Fibroblast of lung (primary cell): Measurements from ENCODE around the gene MYO18A. TPM values are rescaled to one million over a fixed set of nuclear protein-coding genes. Genes with fewer than 3 reads are reported as not detected.

ENCODE experiments used
- DNase-seq, 2 donors: peaks; one replicate each; pipeline versions ENCODE4 v3.0.0 to v3.0.0-alpha.2; 2010; ENCODE audit warnings: low read depth in 2 of 2
- H2AFZ ChIP-seq: 2 replicates; pipeline ENCODE4 v1.5.1; 2012; ENCODE audit warnings: low read length, control low read depth, inconsistent platforms
- H3K27ac ChIP-seq: 2 replicates; pipeline ENCODE4 v1.5.1; 2011; ENCODE audit warnings: low read length, control low read depth; ENCODE audit not compliant: insufficient read depth
- H3K27me3 ChIP-seq: 2 replicates; pipeline ENCODE4 v1.5.1; 2011; ENCODE audit warnings: mild to moderate bottlenecking, low read length; ENCODE audit not compliant: control insufficient read depth, insufficient read depth
- H3K36me3 ChIP-seq: 2 replicates; pipeline ENCODE4 v1.5.1; 2011; ENCODE audit warnings: low read length; ENCODE audit not compliant: control insufficient read depth, insufficient read depth
- H3K4me1 ChIP-seq: 2 replicates; pipeline ENCODE4 v1.5.1; 2011; ENCODE audit warnings: low read length; ENCODE audit not compliant: control insufficient read depth, insufficient read depth; ENCODE audit errors: extremely low read depth
- H3K4me2 ChIP-seq: 2 replicates; pipeline ENCODE4 v1.5.1; 2011; ENCODE audit warnings: low read length, control low read depth; ENCODE audit not compliant: insufficient read depth; ENCODE audit errors: extremely low read depth
- H3K4me3 ChIP-seq, 4 experiments: fragments of 200-600 bp in 1 of 4; sonication (generic) in 1 of 4; replicated peaks in 1 of 4; 2 replicates each; pipeline ENCODE4 v1.5.1; 2011 to 2016; ENCODE audit warnings: low read length in 4 of 4, low read depth in 3 of 4, mild to moderate bottlenecking in 3 of 4, control low read depth in 2 of 4, inconsistent platforms in 1 of 4, mixed read lengths in 1 of 4; ENCODE audit not compliant: insufficient read depth in 1 of 4; ENCODE audit errors: control extremely low read depth in 1 of 4
- H3K79me2 ChIP-seq: 2 replicates; pipeline ENCODE4 v1.5.1; 2012; ENCODE audit warnings: mild to moderate bottlenecking, low read length, inconsistent platforms; ENCODE audit not compliant: control insufficient read depth, insufficient read depth
- H3K9ac ChIP-seq: 2 replicates; pipeline ENCODE4 v1.5.1; 2011; ENCODE audit warnings: mild to moderate bottlenecking, low read length, control low read depth; ENCODE audit not compliant: insufficient read depth
- H3K9me3 ChIP-seq: 2 replicates; pipeline ENCODE4 v1.5.1; 2012; ENCODE audit warnings: low read depth, low read length; ENCODE audit not compliant: control insufficient read depth, insufficient read depth
- H4K20me1 ChIP-seq: 2 replicates; pipeline ENCODE4 v1.5.1; 2011; ENCODE audit warnings: low read length; ENCODE audit not compliant: control insufficient read depth, insufficient read depth; ENCODE audit errors: extremely low read depth
- CTCF ChIP-seq, 2 donors: IDR thresholded peaks in 1 of 2; conservative IDR thresholded peaks in 1 of 2; 1 replicate in 1 of 2; 2 replicates in 1 of 2; pipeline ENCODE4 v1.5.1; 2011 to 2012; ENCODE audit warnings: low read length in 2 of 2, control low read depth in 1 of 2, inconsistent platforms in 1 of 2, low read depth in 1 of 2, mild to moderate bottlenecking in 1 of 2
- EZH2 ChIP-seq: IDR thresholded peaks from 2 replicates; pipeline ENCODE4 v1.5.1; 2012; ENCODE audit warnings: low read length, control low read depth, mild to moderate bottlenecking; ENCODE audit errors: missing control alignments
- polyA plus RNA-seq, 2 donors: library from polyadenylated mRNA; depleted of rRNA in 1 of 2; stranded (reverse) in 1 of 2; unstranded in 1 of 2; fragments of >200 nt; gene quantifications; 2 replicates each; pipeline ENCODE4 v1.2.1, GENCODE V29; 2011 to 2012; ENCODE audit warnings: missing spikeins in 1 of 2
- total RNA-seq: library from RNA; depleted of rRNA; stranded (reverse); fragments of >200 nt; gene quantifications from 2 replicates; pipeline ENCODE4 v1.2.1, GENCODE V29; 2014

Gene MYO18A
- total and polyA plus RNA-seq, 2 donors (not counting 1 experiment from before 2014, with no cell fraction given): 11.7 to 133 TPM

- Histone ChIP-seq H4K20me1 (no peaks in the 10 kb centered on the region), H3K27ac (no peak overlapping the region), H3K9me3 (no peaks in the 10 kb centered on the region), H3K36me3 (no peaks in the 10 kb centered on the region), H3K4me1 (no peaks in the 10 kb centered on the region), H3K4me2 (no peak overlapping the region), H3K4me3 (no peak overlapping the region), H3K9ac (no peak overlapping the region), H2AFZ (no peak overlapping the region), H3K79me2 (no peaks in the 10 kb centered on the region), H3K27me3 (peaks cover 54% of the 10 kb centered on the region)
- no peak for TF ChIP-seq EZH2
- no peak for TF ChIP-seq CTCF (conservative IDR thresholded peaks at IDR 0.05 in 1 of 2, IDR thresholded peaks at IDR 0.05 in 1 of 2; ENCODE audit: low read depth in 1 of 2, low read length in 2 of 2)
- DNase-seq: no peak
Measured at GRCh38 chr17:29021226-29021625, 159.0 kb downstream of the MYO18A start.

Other genes starting within 250 kb of the MYO18A start
- gene PHF12, start 228.9 kb downstream of the MYO18A start, total RNA-seq: 9.0 and 14.2 TPM in 2 replicates
- gene PHF12, start 228.9 kb downstream of the MYO18A start, polyA plus RNA-seq: 10.1 and 11.9 TPM in 2 replicates
- gene SEZ6, start 174.4 kb downstream of the MYO18A start, total RNA-seq: not detected in 2 replicates
- not detected in 2 replicates for gene SEZ6, start 174.4 kb downstream of the MYO18A start, polyA plus RNA-seq
- gene PIPOX, start 137.3 kb downstream of the MYO18A start, total RNA-seq: 0.83 and 1.5 TPM in 2 replicates
- 0.20 and 0.26 TPM in 2 replicates for gene PIPOX, start 137.3 kb downstream of the MYO18A start, polyA plus RNA-seq
- 0.17 TPM in 1 of 2 replicates, not detected in the other for gene CRYBA1, start 66.5 kb upstream of the MYO18A start, total RNA-seq
- gene CRYBA1, start 66.5 kb upstream of the MYO18A start, polyA plus RNA-seq: not detected in 2 replicates
- gene NUFIP2, start 113.8 kb upstream of the MYO18A start, total RNA-seq: 33.2 and 35.4 TPM in 2 replicates
- gene NUFIP2, start 113.8 kb upstream of the MYO18A start, polyA plus RNA-seq: 11.0 and 12.3 TPM in 2 replicates
- 50.6 and 62.8 TPM in 2 replicates for gene TAOK1, start 210.0 kb upstream of the MYO18A start, total RNA-seq
- 29.4 and 35.1 TPM in 2 replicates for gene TAOK1, start 210.0 kb upstream of the MYO18A start, polyA plus RNA-seq